DMS53 treated with DMSO at 0.1 percent for 48 hours (cell line): ENCODE measurements around the gene RAD9B.
"Not testable (repeated sequence)": the region's sequence is repeated elsewhere in the genome, so short reads cannot be mapped to it uniquely, and the experiment has no call there.

Source experiments
- DNase-seq: peaks from one replicate; lab custom pipeline; 2025; ENCODE audit not compliant: unreplicated experiment; lab: John Stamatoyannopoulos, UW

RAD9B gene

GRCh38 chr12:110520876-110521712 is 19.0 kb downstream of the RAD9B start:
- not testable (repeated sequence) for DNase-seq

GRCh38 chr12:110528277-110528839 is 26.2 kb downstream of the RAD9B start:
- DNase-seq: no peak

GRCh38 chr12:110530511-110530910 is 28.4 kb downstream of the RAD9B start:
- DNase-seq: no peak

GRCh38 chr12:110531741-110532333 is 29.7 kb downstream of the RAD9B start:
- no peak for DNase-seq

- no peak for DNase-seq
Observed at GRCh38 chr12:110532644-110533043, 30.5 kb downstream of the RAD9B start.

- DNase-seq: peak; percentile 20
Observed at GRCh38 chr12:110533607-110534006, 31.5 kb downstream of the RAD9B start.

- no peak for DNase-seq
Observed at GRCh38 chr12:110534811-110535210, 32.7 kb downstream of the RAD9B start.

GRCh38 chr12:110536834-110537604 is 34.9 kb downstream of the RAD9B start:
- no peak for DNase-seq

- DNase-seq: no peak
Observed at GRCh38 chr12:110537605-110538409, 35.7 kb downstream of the RAD9B start.

- no peak for DNase-seq
Observed at GRCh38 chr12:110538869-110539622, 36.9 kb downstream of the RAD9B start.

GRCh38 chr12:110540048-110540447 is 37.9 kb downstream of the RAD9B start:
- DNase-seq: no peak

- DNase-seq: no peak
Observed at GRCh38 chr12:110543252-110543959, 41.3 kb downstream of the RAD9B start.

GRCh38 chr12:110543965-110544364 is 41.8 kb downstream of the RAD9B start:
- no peak for DNase-seq

GRCh38 chr12:110545259-110545658 is 43.1 kb downstream of the RAD9B start:
- peak; percentile 13 for DNase-seq

- no peak for DNase-seq
Observed at GRCh38 chr12:110545812-110546211, 43.7 kb downstream of the RAD9B start.

GRCh38 chr12:110546339-110546738 is 44.2 kb downstream of the RAD9B start:
- DNase-seq: no peak

- no peak for DNase-seq
Observed at GRCh38 chr12:110547090-110547489, 45.0 kb downstream of the RAD9B start.

GRCh38 chr12:110548678-110549077 is 46.5 kb downstream of the RAD9B start:
- DNase-seq: no peak

- no peak for DNase-seq
Observed at GRCh38 chr12:110549716-110550115, 47.6 kb downstream of the RAD9B start.
